RPMI7951 (cell line): ENCODE data around the gene BOC. TPM values are rescaled to one million over a fixed set of nuclear protein-coding genes. Genes with fewer than 3 reads are reported as not detected.

Source experiments
- DNase-seq: peaks from one replicate; pipeline ENCODE4 v3.0.0-alpha.2; 2012; ENCODE audit warnings: low read depth
- total RNA-seq: library from RNA; depleted of rRNA; stranded (reverse); fragments of >200 nt; shearing (Covaris generic); gene quantifications from 2 replicates; pipeline ENCODE4 v1.2.3, GENCODE V29; 2014

BOC gene
- total RNA-seq, 1 experiment from 2014 or later = 9.6 TPM

- no peak for DNase-seq
Observed at GRCh38 chr3:113270068-113270467, 58.7 kb downstream of the BOC start.

- no peak for DNase-seq
Observed at GRCh38 chr3:113270786-113271185, 59.4 kb downstream of the BOC start.

GRCh38 chr3:113271189-113271588 is 59.8 kb downstream of the BOC start:
- DNase-seq = no peak

- DNase-seq = no peak
Observed at GRCh38 chr3:113271594-113272384, 60.4 kb downstream of the BOC start.

- DNase-seq = no peak
Observed at GRCh38 chr3:113272385-113272779, 61.0 kb downstream of the BOC start.

GRCh38 chr3:113273011-113273410 is 61.7 kb downstream of the BOC start:
- DNase-seq = no peak

- DNase-seq = no peak
Observed at GRCh38 chr3:113273604-113274378, 62.4 kb downstream of the BOC start.

- no peak for DNase-seq
Observed at GRCh38 chr3:113274425-113275257, 63.3 kb downstream of the BOC start.

GRCh38 chr3:113275258-113275556 is 63.9 kb downstream of the BOC start:
- no peak for DNase-seq

- DNase-seq = no peak
Observed at GRCh38 chr3:113275583-113275928, 64.2 kb downstream of the BOC start.

GRCh38 chr3:113275929-113276750 is 64.8 kb downstream of the BOC start:
- peak; percentile 89 for DNase-seq

GRCh38 chr3:113276751-113277080 is 65.4 kb downstream of the BOC start:
- DNase-seq = peak; percentile 4

- no peak for DNase-seq
Observed at GRCh38 chr3:113277414-113277813, 66.1 kb downstream of the BOC start.

GRCh38 chr3:113277941-113278598 is 66.7 kb downstream of the BOC start:
- DNase-seq = no peak

GRCh38 chr3:113278599-113278955 is 67.2 kb downstream of the BOC start:
- DNase-seq = no peak

GRCh38 chr3:113279686-113280085 is 68.3 kb downstream of the BOC start:
- DNase-seq = no peak

GRCh38 chr3:113283306-113283705 is 71.9 kb downstream of the BOC start:
- DNase-seq = no peak

GRCh38 chr3:113284453-113285050 is 73.2 kb downstream of the BOC start:
- DNase-seq = no peak

- no peak for DNase-seq
Observed at GRCh38 chr3:113285226-113285625, 73.9 kb downstream of the BOC start.

GRCh38 chr3:113285741-113286140 is 74.4 kb downstream of the BOC start:
- no peak for DNase-seq

GRCh38 chr3:113286524-113286923 is 75.2 kb downstream of the BOC start:
- DNase-seq = peak; percentile 36
